MM.1S (cell line): ENCODE data around the gene AQP12A.

ENCODE experiments used
- CTCF ChIP-seq: fragments of 300-600 bp; sonication (generic); IDR thresholded peaks from 2 replicates; pipeline ENCODE4 v1.5.1; 2016; ENCODE audit warnings: antibody characterized with exemption, low read length, mixed read lengths
- EZH2 ChIP-seq: fragments of 300-600 bp; sonication (generic); optimal IDR thresholded peaks from 2 replicates; pipeline ENCODE3; 2017; ENCODE audit warnings: low read depth, mild to moderate bottlenecking, antibody characterized with exemption, low read length, mixed read lengths

- TF ChIP-seq CTCF: no peak
- no peak for TF ChIP-seq EZH2
Observed at GRCh38 chr2:240712121-240712520, 20.5 kb downstream of the AQP12A start.
